ENCODE results near the gene DDX49. TPM values are rescaled to one million over a fixed set of nuclear protein-coding genes. Genes with fewer than 3 reads are reported as not detected.

Gene DDX49
- total RNA-seq, 4 donors from 2014 or later: 47.0 to 80.7 (median 60.6) TPM

DNA sequence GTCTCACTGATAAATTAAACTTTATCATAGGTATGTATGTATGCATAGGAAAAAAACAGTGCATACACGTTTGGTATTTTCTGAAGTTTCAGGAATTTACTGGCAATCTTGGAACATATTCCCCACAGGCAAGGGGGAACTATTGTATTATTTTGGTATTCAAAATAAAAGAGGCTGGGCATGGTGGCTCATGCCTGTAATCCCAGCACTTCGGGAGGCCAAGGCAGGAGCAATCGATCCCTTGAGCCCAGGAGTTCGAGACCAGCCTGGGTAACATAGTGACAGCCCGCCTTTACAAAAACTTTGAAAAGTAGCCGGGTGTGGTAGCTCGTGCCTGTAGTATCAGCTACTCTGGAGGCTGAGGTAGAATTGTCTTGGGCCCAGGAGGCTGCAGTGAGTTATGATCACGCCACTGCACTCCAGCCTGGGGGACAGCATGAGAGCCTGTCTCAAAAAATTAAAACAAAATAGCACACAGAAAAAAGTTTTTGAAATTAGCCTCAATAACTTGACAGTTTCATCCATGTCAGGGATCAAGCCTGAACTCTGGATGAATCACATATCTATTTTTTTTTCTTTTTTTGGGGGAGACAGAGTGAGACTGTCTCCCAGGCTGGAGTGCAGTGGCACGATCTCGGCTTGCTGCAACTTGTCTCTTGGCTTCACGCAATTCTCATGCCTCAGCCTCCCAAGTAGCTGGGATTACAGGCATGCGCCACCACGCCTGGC is 50.6 kb downstream of the DDX49 start:
- intact Hi-C loops (cut with DNase I): no loop called here
- no peaks in the 10 kb centered on the region for H3K9me3 ChIP-seq
- no peaks in the 10 kb centered on the region for H3K36me3 ChIP-seq
- TF ChIP-seq, protein P1, sequence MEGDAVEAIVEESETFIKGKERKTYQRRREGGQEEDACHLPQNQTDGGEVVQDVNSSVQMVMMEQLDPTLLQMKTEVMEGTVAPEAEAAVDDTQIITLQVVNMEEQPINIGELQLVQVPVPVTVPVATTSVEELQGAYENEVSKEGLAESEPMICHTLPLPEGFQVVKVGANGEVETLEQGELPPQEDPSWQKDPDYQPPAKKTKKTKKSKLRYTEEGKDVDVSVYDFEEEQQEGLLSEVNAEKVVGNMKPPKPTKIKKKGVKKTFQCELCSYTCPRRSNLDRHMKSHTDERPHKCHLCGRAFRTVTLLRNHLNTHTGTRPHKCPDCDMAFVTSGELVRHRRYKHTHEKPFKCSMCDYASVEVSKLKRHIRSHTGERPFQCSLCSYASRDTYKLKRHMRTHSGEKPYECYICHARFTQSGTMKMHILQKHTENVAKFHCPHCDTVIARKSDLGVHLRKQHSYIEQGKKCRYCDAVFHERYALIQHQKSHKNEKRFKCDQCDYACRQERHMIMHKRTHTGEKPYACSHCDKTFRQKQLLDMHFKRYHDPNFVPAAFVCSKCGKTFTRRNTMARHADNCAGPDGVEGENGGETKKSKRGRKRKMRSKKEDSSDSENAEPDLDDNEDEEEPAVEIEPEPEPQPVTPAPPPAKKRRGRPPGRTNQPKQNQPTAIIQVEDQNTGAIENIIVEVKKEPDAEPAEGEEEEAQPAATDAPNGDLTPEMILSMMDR (IDR thresholded peaks at IDR 0.05): no peak
- TF ChIP-seq POLR2A (IDR thresholded peaks at IDR 0.05): no peak
- H3K4me1 ChIP-seq: peaks cover 29 to 66% (median 29%) of the 10 kb centered on the region in 3 donors
- H3K27me3 ChIP-seq: peaks cover 0 to 3% (median 0%) of the 10 kb centered on the region in 4 donors
- no peak for DNase-seq
- H3K4me3 ChIP-seq: no peak overlapping the region
- 45 to 57% methylated on average over 13 of the region's 13 CpGs for WGBS, 2 donors
- H3K27ac ChIP-seq: peak overlapping the region; percentile 10 to 74 (median 46)

DNA sequence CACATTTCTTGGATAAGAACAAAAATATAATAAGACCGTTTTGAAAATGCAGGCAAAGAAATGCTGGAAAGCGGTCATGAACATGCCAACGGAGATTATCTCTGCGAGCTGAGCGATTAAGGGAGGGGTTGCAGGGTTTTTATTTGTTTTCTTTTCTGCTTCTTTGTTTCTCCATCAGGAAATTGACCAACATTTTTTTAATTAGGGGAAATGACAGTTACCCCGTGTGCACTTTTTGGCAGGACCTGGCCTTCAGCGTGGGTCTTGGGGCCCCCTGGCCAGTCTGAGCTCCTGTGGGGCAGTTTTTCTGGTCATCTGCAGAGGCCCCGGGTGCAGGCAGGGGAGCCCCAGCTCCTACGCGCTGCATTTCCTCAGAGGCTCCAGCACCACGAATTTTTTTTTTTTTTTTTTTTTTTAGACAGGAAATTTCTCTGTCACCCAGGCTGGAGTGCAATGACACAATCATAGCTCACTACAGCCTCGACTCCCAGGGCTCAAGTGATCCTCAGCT is 52.8 kb downstream of the DDX49 start:
- no peak overlapping the region for H3K4me3 ChIP-seq
- intact Hi-C loops (cut with DNase I): no loop called here
- no peak for DNase-seq
- peaks cover 26 to 54% (median 29%) of the 10 kb centered on the region in 3 donors for H3K4me1 ChIP-seq
- peaks cover 0 to 3% (median 0%) of the 10 kb centered on the region in 4 donors for H3K27me3 ChIP-seq
- H3K36me3 ChIP-seq: no peaks in the 10 kb centered on the region
- H3K27ac ChIP-seq: peak overlapping the region in 3 of 4 donors; percentile 38 to 66 (median 63)
- no peaks in the 10 kb centered on the region for H3K9me3 ChIP-seq
- WGBS, 2 donors: 8 to 21% methylated on average over 12 of the region's 12 CpGs
- no peak for TF ChIP-seq POLR2A (IDR thresholded peaks at IDR 0.05)
- TF ChIP-seq, protein P1 (IDR thresholded peaks at IDR 0.05): no peak

DNA sequence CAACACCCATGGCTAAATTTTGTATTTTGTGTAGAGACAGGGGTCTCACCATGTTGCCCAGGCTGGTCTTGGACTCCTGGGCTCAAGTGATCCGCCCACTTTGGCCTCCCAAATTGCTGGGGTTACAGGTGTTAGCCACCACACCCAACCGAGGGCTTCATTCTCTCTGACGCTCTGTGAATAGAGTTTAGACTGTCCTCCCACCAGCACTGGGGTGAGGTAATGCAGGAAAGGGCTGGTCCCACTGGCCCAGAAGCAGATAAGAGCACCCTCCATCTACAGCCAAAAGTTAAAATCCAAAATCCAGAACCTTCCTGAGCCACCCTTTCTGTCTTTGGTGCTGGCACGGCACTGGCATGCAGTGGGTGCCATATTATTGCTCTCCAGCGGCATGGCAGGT is 53.3 kb downstream of the DDX49 start:
- Histone ChIP-seq H3K4me1 (peaks cover 24 to 49% (median 29%) of the 10 kb centered on the region in 3 donors), H3K27ac (peak overlapping the region in 3 of 4 donors; percentile 38 to 66 (median 63)), H3K27me3 (peaks cover 0 to 3% (median 0%) of the 10 kb centered on the region in 4 donors), H3K9me3 (no peaks in the 10 kb centered on the region), H3K4me3 (no peak overlapping the region), H3K36me3 (no peaks in the 10 kb centered on the region)
- TF ChIP-seq POLR2A (IDR thresholded peaks at IDR 0.05): no peak
- TF ChIP-seq, protein P1 (IDR thresholded peaks at IDR 0.05): no peak
- intact Hi-C loops (cut with DNase I): no loop called here
- 78% methylated on average over 4 of the region's 5 CpGs; no CpG with 5 or more reads in 1 of the 2 donors for WGBS, 2 donors
- DNase-seq: no peak

DNA sequence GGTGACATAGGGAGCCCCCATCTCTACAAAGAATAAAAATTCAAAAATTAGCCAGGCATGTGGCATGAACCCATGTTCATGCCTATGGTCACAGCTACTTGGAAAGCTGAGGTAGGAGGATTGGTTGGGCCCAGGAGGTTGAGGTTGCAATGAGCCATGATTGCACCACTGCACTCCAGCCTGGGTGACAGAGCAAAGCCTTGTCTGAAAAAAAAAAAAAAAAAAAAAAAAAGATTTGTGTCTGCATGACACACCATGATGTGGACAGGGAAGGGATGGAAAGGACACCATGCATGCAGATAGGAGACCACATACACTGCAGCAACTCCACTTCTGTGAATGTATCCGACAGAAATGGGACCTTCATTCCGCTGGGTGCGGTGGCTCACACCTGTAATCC is 55.5 kb downstream of the DDX49 start:
- 94 to 97% methylated on average over 3 of the region's 3 CpGs for WGBS, 2 donors
- Histone ChIP-seq H3K27ac (no peak overlapping the region), H3K9me3 (no peaks in the 10 kb centered on the region), H3K36me3 (no peaks in the 10 kb centered on the region), H3K4me3 (no peak overlapping the region), H3K4me1 (peaks cover 8 to 28% (median 19%) of the 10 kb centered on the region in 3 donors), H3K27me3 (peaks cover 0 to 3% (median 0%) of the 10 kb centered on the region in 4 donors)
- intact Hi-C loops (cut with DNase I): no loop called here
- DNase-seq: no peak
- TF ChIP-seq POLR2A (IDR thresholded peaks at IDR 0.05): no peak
- TF ChIP-seq, protein P1 (IDR thresholded peaks at IDR 0.05): no peak

DNA sequence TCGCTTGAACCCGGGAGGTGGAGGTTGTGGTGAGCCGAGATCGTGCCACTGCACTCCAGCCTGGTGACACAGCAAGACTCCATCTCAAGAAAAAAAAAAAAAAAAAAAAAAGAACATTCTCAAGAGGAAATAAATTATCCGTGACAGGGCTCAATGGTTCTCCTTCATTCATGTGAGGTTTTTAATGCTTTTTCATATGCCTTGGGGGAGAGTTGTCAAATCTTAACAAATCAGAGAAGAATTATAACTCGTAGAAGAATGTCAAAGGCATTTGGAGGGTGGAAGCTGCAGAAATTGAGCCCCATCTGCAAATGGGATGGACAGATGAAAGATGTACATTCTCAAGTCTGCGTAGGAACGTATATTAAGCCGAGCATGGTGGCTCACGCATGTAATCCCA is 56.4 kb downstream of the DDX49 start:
- H3K36me3 ChIP-seq: no peaks in the 10 kb centered on the region
- no peaks in the 10 kb centered on the region for H3K9me3 ChIP-seq
- H3K27me3 ChIP-seq: peaks cover 0 to 3% (median 0%) of the 10 kb centered on the region in 4 donors
- no peak overlapping the region for H3K27ac ChIP-seq
- H3K4me1 ChIP-seq: peaks cover 5 to 19% (median 14%) of the 10 kb centered on the region in 3 donors
- WGBS, 2 donors: 33 to 44% methylated on average over 9 to 10 of the region's 10 CpGs
- no peak for TF ChIP-seq POLR2A (IDR thresholded peaks at IDR 0.05)
- TF ChIP-seq, protein P1 (IDR thresholded peaks at IDR 0.05): no peak
- no peak overlapping the region for H3K4me3 ChIP-seq
- DNase-seq: no peak
- intact Hi-C loops (cut with DNase I): no loop called here
